ENCODE results near the gene ATG10.

ATG10 gene

DNA sequence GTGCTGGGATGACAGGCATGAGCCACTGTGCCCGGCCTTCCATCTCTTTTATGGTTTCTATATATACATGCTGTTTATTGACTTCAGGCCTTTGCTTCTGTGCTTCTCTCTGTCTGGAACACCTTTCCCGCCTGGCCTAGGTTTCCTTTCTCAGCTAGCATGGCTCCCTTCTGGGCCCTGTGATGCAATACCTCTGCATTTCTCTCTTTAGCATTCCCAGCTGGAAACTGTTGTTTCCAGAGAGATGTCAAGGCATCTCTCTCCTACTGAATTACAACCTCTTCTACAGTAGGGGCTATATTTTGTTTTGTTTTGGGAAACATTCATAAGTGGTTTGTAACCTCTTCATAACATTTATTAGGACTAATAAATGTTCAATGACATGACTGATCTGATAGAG is 249.2 kb downstream of the ATG10 start:
- no peak overlapping the region for H3K4me3 ChIP-seq (ENCODE audit: low read depth in 1 of 2, low read length in 2 of 2)
- H3K27ac ChIP-seq (ENCODE audit: low read length): no peak overlapping the region
- H3K79me2 ChIP-seq (ENCODE audit: insufficient read depth, low read length): no peaks in the 10 kb centered on the region
- DNase-seq: no peak
- H3K4me2 ChIP-seq (ENCODE audit: insufficient read depth, low read length): no peak overlapping the region
- no peak overlapping the region for H3K9ac ChIP-seq (ENCODE audit: low read depth, low read length)
- ATAC-seq (ENCODE audit: insufficient read depth, low read depth): no peak
- H3K27me3 ChIP-seq (ENCODE audit: insufficient read depth, low read length, poor library complexity): no peaks in the 10 kb centered on the region
- H3K36me3 ChIP-seq (ENCODE audit: insufficient read depth, low read length): no peaks in the 10 kb centered on the region
- H3K9me3 ChIP-seq (ENCODE audit: insufficient read depth, low read length, severe bottlenecking): no peaks in the 10 kb centered on the region
- peaks cover 3% of the 10 kb centered on the region; the same call in 1 of the 2 replicates for H3K4me1 ChIP-seq (ENCODE audit: insufficient read depth, low read length)
- no peak overlapping the region for H2AFZ ChIP-seq (ENCODE audit: low read depth, low read length)
- no peaks in the 10 kb centered on the region for H4K20me1 ChIP-seq (ENCODE audit: insufficient read depth, low read length)
- TF ChIP-seq, protein P1, sequence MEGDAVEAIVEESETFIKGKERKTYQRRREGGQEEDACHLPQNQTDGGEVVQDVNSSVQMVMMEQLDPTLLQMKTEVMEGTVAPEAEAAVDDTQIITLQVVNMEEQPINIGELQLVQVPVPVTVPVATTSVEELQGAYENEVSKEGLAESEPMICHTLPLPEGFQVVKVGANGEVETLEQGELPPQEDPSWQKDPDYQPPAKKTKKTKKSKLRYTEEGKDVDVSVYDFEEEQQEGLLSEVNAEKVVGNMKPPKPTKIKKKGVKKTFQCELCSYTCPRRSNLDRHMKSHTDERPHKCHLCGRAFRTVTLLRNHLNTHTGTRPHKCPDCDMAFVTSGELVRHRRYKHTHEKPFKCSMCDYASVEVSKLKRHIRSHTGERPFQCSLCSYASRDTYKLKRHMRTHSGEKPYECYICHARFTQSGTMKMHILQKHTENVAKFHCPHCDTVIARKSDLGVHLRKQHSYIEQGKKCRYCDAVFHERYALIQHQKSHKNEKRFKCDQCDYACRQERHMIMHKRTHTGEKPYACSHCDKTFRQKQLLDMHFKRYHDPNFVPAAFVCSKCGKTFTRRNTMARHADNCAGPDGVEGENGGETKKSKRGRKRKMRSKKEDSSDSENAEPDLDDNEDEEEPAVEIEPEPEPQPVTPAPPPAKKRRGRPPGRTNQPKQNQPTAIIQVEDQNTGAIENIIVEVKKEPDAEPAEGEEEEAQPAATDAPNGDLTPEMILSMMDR (IDR thresholded peaks at IDR 0.05; ENCODE audit: borderline replicate concordance, extremely low read depth, low read length, poor library complexity, severe bottlenecking): no peak
- no peak for TF ChIP-seq EZH2 (IDR thresholded peaks at IDR 0.05; ENCODE audit: borderline replicate concordance, low read depth, low read length, severe bottlenecking)

DNA sequence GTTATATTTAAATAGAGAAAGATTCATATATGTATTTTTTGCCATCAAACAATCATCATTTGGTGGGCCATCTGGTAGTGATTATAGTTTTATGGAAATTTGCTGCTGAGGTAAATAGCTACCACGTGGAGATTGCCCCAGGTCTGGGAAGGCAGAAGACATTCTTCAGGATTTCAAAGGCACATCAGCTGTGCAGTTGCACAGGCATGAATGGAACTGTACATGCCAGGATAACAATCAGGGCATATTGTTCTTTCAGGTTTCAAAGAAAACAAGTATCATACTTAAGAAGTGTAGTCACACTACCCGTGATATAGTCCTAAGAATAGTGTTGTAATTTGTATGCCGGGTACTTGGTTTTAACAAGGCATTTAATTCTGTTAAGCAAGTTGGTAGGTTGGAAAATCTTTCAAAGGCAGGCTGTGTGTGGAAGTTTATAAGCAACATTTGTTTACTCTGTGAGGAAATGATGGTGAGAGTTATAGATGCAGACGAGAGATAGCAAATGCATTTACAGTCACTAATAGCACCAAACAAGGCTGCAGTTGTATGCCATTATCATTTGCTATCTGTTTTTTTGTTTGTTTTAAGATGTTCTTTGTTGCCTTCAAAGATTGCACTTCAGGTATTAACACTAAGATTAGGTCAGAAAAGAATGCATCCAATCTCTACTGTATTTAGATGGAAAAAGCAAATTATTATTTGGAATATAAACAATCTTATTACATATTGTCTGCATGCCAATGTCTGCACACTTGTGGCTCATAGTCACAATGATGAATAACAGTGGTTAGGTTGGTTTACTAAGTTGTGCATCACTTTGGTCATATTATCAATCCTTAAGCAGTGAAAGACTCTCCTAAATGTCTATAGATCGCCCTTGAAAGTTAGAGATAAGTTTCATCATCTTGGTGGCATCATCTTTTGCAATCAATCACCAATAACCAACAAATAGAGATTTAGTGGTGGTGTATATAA is 251.1 kb downstream of the ATG10 start:
- peaks cover 3% of the 10 kb centered on the region; the same call in 1 of the 2 replicates for H3K4me1 ChIP-seq (ENCODE audit: insufficient read depth, low read length)
- H4K20me1 ChIP-seq (ENCODE audit: insufficient read depth, low read length): no peaks in the 10 kb centered on the region

DNA sequence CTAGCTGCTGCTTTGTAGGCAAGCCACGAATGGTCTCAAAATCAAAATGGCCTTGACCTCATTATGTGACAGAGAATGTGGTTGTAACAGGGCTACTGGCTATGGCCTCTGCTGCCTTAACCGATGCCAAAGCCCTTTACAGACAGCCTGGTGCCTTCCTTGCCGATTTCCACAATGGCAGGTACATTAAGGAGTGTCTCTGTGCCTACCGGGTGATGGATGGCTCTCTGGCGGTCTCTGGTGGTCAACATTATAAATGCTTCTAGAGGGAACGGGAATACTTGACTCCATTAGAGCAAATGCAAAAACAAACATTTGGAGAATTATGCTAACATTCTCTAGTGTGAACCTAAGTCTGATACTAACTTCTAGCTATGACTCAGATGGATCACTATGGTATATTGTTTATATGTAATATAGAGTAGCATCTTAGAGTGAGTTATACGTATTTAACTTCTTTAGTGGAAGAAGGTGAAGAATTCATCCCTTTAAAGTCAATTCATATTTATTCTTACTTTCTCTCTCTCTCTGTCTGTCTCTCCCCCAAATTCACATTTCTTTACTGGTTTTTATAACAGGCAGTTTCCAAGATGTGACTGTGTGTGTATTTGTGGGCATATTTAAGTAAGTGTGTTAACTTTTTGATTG is 253.8 kb downstream of the ATG10 start:
- no peaks in the 10 kb centered on the region for H3K79me2 ChIP-seq (ENCODE audit: insufficient read depth, low read length)
- TF ChIP-seq EZH2 (IDR thresholded peaks at IDR 0.05; ENCODE audit: borderline replicate concordance, low read depth, low read length, severe bottlenecking): no peak
- TF ChIP-seq, protein P1 (IDR thresholded peaks at IDR 0.05; ENCODE audit: borderline replicate concordance, extremely low read depth, low read length, poor library complexity, severe bottlenecking): peak; percentile 92
- no peak overlapping the region for H3K9ac ChIP-seq (ENCODE audit: low read depth, low read length)
- ATAC-seq (ENCODE audit: insufficient read depth, low read depth): peak; percentile 97
- peak; percentile 76 for DNase-seq
- H4K20me1 ChIP-seq (ENCODE audit: insufficient read depth, low read length): no peaks in the 10 kb centered on the region
- peaks cover 3% of the 10 kb centered on the region; the same call in 1 of the 2 replicates for H3K4me1 ChIP-seq (ENCODE audit: insufficient read depth, low read length)
- no peak overlapping the region for H3K27ac ChIP-seq (ENCODE audit: low read length)
- H2AFZ ChIP-seq (ENCODE audit: low read depth, low read length): peak overlapping the region; percentile 38; the same call in 1 of the 2 replicates
- H3K4me2 ChIP-seq (ENCODE audit: insufficient read depth, low read length): no peak overlapping the region
- no peaks in the 10 kb centered on the region for H3K27me3 ChIP-seq (ENCODE audit: insufficient read depth, low read length, poor library complexity)
- no peak overlapping the region for H3K4me3 ChIP-seq (ENCODE audit: low read depth in 1 of 2, low read length in 2 of 2)
- no peaks in the 10 kb centered on the region for H3K9me3 ChIP-seq (ENCODE audit: insufficient read depth, low read length, severe bottlenecking)
- H3K36me3 ChIP-seq (ENCODE audit: insufficient read depth, low read length): 0 out of 2 replicates have a peak, but pooled peaks cover 2% of the 10 kb centered on the region

More for the DNA sequence above, 251.1 kb downstream of the ATG10 start:
- no peak for TF ChIP-seq EZH2 (IDR thresholded peaks at IDR 0.05; ENCODE audit: borderline replicate concordance, low read depth, low read length, severe bottlenecking)
- TF ChIP-seq, protein P1 (IDR thresholded peaks at IDR 0.05; ENCODE audit: borderline replicate concordance, extremely low read depth, low read length, poor library complexity, severe bottlenecking): no peak
- Histone ChIP-seq H3K9me3 (ENCODE audit: insufficient read depth, low read length, severe bottlenecking) (no peaks in the 10 kb centered on the region), H3K9ac (ENCODE audit: low read depth, low read length) (no peak overlapping the region), H3K4me2 (ENCODE audit: insufficient read depth, low read length) (no peak overlapping the region), H3K79me2 (ENCODE audit: insufficient read depth, low read length) (no peaks in the 10 kb centered on the region), H3K4me3 (ENCODE audit: low read depth in 1 of 2, low read length in 2 of 2) (no peak overlapping the region), H2AFZ (ENCODE audit: low read depth, low read length) (no peak overlapping the region), H3K27me3 (ENCODE audit: insufficient read depth, low read length, poor library complexity) (no peaks in the 10 kb centered on the region), H3K36me3 (ENCODE audit: insufficient read depth, low read length) (0 out of 2 replicates have a peak, but pooled peaks cover 2% of the 10 kb centered on the region), H3K27ac (ENCODE audit: low read length) (no peak overlapping the region)
- ATAC-seq (ENCODE audit: insufficient read depth, low read depth): no peak
- no peak for DNase-seq
